Astrocyte of the spinal cord (primary cell): ENCODE results near the gene NACAD.

Experiments used
- DNase-seq: peaks from one replicate; pipeline ENCODE4 v3.0.0; 2011; ENCODE audit warnings: low read depth, low spot score
- H3K4me3 ChIP-seq: 2 replicates; pipeline ENCODE4 v1.5.1; 2011; ENCODE audit warnings: low read depth, mild to moderate bottlenecking, low read length, moderate library complexity
- CTCF ChIP-seq: IDR thresholded peaks from 2 replicates; pipeline ENCODE4 v1.5.1; 2012; ENCODE audit warnings: low read depth, mild to moderate bottlenecking, low read length, inconsistent platforms
- in situ Hi-C: cut with HindIII; loops from 2 replicates; pipeline ENCODE4 v1.10.0; 2017; ENCODE audit warnings: low sequenced_read_pairs

The NACAD gene

GRCh38 chr7:45064047-45064725 lies 24.6 kb downstream of the NACAD start:
- in situ Hi-C loops = no loop called here
- no peak overlapping the region for H3K4me3 ChIP-seq
- DNase-seq = no peak
- TF ChIP-seq CTCF = no peak

- no peak overlapping the region for H3K4me3 ChIP-seq
- TF ChIP-seq CTCF = no peak
- in situ Hi-C loops = no loop called here
- DNase-seq = no peak
Measured at GRCh38 chr7:45061806-45062425, 26.9 kb downstream of the NACAD start.

- no peak for TF ChIP-seq CTCF
- no peak overlapping the region for H3K4me3 ChIP-seq
- DNase-seq = no peak
- in situ Hi-C loops = no loop called here
Measured at GRCh38 chr7:45061352-45061751, 27.4 kb downstream of the NACAD start.

- in situ Hi-C loops = no loop called here
Measured at GRCh38 chr7:45060295-45060694, 28.5 kb downstream of the NACAD start.

GRCh38 chr7:45057878-45058277 lies 30.9 kb downstream of the NACAD start:
- H3K4me3 ChIP-seq = no peak overlapping the region
- in situ Hi-C loops = no loop called here
- no peak for TF ChIP-seq CTCF
- DNase-seq = no peak

More at GRCh38 chr7:45060295-45060694, 28.5 kb downstream of the NACAD start:
- no peak for TF ChIP-seq CTCF
- no peak overlapping the region for H3K4me3 ChIP-seq
- DNase-seq = no peak

GRCh38 chr7:45055594-45056219 lies 33.1 kb downstream of the NACAD start:
- no peak overlapping the region for H3K4me3 ChIP-seq
- in situ Hi-C loops = no loop called here
- DNase-seq = no peak
- no peak for TF ChIP-seq CTCF
